GM19463 (cell line): ENCODE results near the gene ZGPAT.
"Not testable (repeated sequence)": the region's sequence is repeated elsewhere in the genome, so short reads cannot be mapped to it uniquely, and the experiment has no call there.

Source experiments
- ATAC-seq: cut with Tn5 transposase; IDR thresholded peaks from one replicate; pipeline ENCODE4 v1.9.1; 2021; ENCODE audit warnings: mild to moderate bottlenecking, moderate library complexity; ENCODE audit not compliant: unreplicated experiment

Gene ZGPAT

GRCh38 chr20:63755933-63756647 is 48.3 kb downstream of the ZGPAT start:
- ATAC-seq: no peak

GRCh38 chr20:63756648-63756991 is 48.8 kb downstream of the ZGPAT start:
- ATAC-seq: no peak

GRCh38 chr20:63758152-63758551 is 50.3 kb downstream of the ZGPAT start:
- no peak for ATAC-seq

GRCh38 chr20:63759377-63759901 is 51.6 kb downstream of the ZGPAT start:
- ATAC-seq: no peak

GRCh38 chr20:63765082-63765873 is 57.4 kb downstream of the ZGPAT start:
- ATAC-seq: no peak

- ATAC-seq: no peak
Measured at GRCh38 chr20:63765902-63766301, 58.1 kb downstream of the ZGPAT start.

- ATAC-seq: no peak
Measured at GRCh38 chr20:63766695-63767426, 59.0 kb downstream of the ZGPAT start.

GRCh38 chr20:63767456-63767855 is 59.6 kb downstream of the ZGPAT start:
- ATAC-seq: no peak

GRCh38 chr20:63767886-63768285 is 60.0 kb downstream of the ZGPAT start:
- no peak for ATAC-seq

- ATAC-seq: no peak
Measured at GRCh38 chr20:63768591-63769515, 61.0 kb downstream of the ZGPAT start.

GRCh38 chr20:63769891-63770474 is 62.1 kb downstream of the ZGPAT start:
- no peak for ATAC-seq

GRCh38 chr20:63771046-63771707 is 63.3 kb downstream of the ZGPAT start:
- ATAC-seq: no peak

- ATAC-seq: no peak
Measured at GRCh38 chr20:63772781-63773518, 65.1 kb downstream of the ZGPAT start.

GRCh38 chr20:63773571-63774241 is 65.9 kb downstream of the ZGPAT start:
- ATAC-seq: no peak

GRCh38 chr20:63774306-63774705 is 66.5 kb downstream of the ZGPAT start:
- no peak for ATAC-seq

- no peak for ATAC-seq
Measured at GRCh38 chr20:63775096-63775978, 67.5 kb downstream of the ZGPAT start.

GRCh38 chr20:63776875-63777274 is 69.0 kb downstream of the ZGPAT start:
- ATAC-seq: not testable (repeated sequence)
